ENCODE measurements around the gene AP1B1.

GRCh38 chr22:29338398-29338797 lies 50.0 kb downstream of the AP1B1 start:
- TF ChIP-seq CTCF (conservative IDR thresholded peaks at IDR 0.05; ENCODE audit: low read depth, low read length), result no peak
- TF ChIP-seq EZH2 (IDR thresholded peaks at IDR 0.05; ENCODE audit: borderline replicate concordance, low read depth, low read length, poor library complexity, severe bottlenecking), result no peak
